ENCODE measurements around the gene DPAGT1. TPM values are rescaled to one million over a fixed set of nuclear protein-coding genes. Genes with fewer than 3 reads are reported as not detected.

Gene DPAGT1
- total RNA-seq, 1 experiment from 2014 or later = 102 TPM

DNA sequence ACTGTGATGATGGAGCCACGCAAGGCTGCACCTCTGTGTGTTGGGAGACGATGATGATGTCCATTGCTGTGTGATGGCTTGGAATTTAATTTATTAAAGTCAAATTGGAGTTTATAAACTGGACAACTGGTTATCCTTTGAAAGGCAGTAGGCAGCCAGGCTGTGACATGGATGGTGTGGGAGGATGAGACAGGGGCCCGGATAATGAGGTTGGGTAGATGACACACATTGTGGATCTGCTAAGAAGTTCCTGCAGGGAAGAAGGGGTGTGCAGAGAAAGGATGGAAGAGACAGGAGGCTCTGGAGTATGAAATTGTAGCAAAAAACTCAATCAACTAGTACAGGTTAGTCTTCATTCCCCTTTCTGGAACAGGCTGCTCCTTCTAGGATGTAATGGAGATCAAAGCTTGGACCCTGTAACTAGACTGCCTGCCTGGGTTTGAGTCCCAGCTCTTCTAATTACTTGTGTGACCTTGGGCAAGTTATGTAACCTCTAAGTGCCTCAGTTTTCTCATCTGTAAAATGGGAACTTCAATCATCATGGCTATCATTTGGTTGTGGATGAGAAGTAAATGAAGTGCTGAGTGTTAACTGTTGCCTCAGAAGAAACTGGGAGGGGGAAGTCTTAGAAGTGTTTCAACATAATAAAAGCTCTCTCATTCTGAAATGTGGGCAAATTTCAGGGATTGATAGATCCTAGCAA, 15.5 kb upstream of the DPAGT1 start:
- intact Hi-C loops (cut with micrococcal nuclease; ENCODE audit: unreplicated experiment) = no loop called here
- Histone ChIP-seq H3K9me3 (ENCODE audit: low read depth, low read length, poor library complexity, severe bottlenecking) (no peaks in the 10 kb centered on the region), H3K27me3 (replicated peaks; ENCODE audit: insufficient read depth, low read depth, low read length, poor library complexity) (no peaks in the 10 kb centered on the region), H3K4me1 (ENCODE audit: insufficient read depth, low read length, poor library complexity, severe bottlenecking) (peaks cover 7% of the 10 kb centered on the region), H3K4me3 (ENCODE audit: low read depth, low read length, poor library complexity, severe bottlenecking) (no peak overlapping the region), H3K27ac (ENCODE audit: low read depth, low read length, poor library complexity, severe bottlenecking) (no peak overlapping the region), H3K36me3 (ENCODE audit: insufficient read depth, low read length, poor library complexity, severe bottlenecking) (peaks cover 18% of the 10 kb centered on the region)
- DNase-seq (ENCODE audit: low spot score) = no peak
- TF ChIP-seq, protein P1, sequence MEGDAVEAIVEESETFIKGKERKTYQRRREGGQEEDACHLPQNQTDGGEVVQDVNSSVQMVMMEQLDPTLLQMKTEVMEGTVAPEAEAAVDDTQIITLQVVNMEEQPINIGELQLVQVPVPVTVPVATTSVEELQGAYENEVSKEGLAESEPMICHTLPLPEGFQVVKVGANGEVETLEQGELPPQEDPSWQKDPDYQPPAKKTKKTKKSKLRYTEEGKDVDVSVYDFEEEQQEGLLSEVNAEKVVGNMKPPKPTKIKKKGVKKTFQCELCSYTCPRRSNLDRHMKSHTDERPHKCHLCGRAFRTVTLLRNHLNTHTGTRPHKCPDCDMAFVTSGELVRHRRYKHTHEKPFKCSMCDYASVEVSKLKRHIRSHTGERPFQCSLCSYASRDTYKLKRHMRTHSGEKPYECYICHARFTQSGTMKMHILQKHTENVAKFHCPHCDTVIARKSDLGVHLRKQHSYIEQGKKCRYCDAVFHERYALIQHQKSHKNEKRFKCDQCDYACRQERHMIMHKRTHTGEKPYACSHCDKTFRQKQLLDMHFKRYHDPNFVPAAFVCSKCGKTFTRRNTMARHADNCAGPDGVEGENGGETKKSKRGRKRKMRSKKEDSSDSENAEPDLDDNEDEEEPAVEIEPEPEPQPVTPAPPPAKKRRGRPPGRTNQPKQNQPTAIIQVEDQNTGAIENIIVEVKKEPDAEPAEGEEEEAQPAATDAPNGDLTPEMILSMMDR (conservative IDR thresholded peaks at IDR 0.05; ENCODE audit: low read depth, low read length) = no peak
- TF ChIP-seq EZH2 (IDR thresholded peaks at IDR 0.05; ENCODE audit: borderline replicate concordance, low read depth, low read length, poor library complexity, severe bottlenecking) = no peak
- BruUV-seq (replicated peaks) = no TSS peak
- ChIA-PET POLR2A (ENCODE audit: low non-redundant PET) (no interaction called here), CTCF (no interaction called here)

DNA sequence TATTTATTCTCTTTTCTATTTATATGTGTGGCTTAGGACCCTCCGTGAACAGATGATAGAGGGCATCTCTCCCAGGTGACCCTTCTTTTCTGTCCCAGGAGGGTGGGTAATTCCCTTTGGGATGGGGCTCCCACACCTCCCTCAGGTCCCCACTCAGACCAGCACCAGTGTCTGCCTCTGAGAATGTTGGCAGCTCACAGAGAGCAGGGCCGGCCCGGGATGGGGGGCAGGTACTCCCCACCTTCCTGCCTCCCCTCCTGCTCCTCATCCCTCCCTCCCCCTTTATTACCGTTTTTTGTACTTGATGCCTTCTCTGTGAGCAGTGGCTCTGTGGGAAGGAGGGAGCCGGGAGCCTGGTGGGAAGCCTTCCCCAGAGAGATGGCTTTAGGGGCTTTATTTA, 14.9 kb upstream of the DPAGT1 start:
- no TSS peak for BruUV-seq (replicated peaks)
- Histone ChIP-seq H3K36me3 (ENCODE audit: insufficient read depth, low read length, poor library complexity, severe bottlenecking) (peaks cover 21% of the 10 kb centered on the region), H3K9me3 (ENCODE audit: low read depth, low read length, poor library complexity, severe bottlenecking) (no peaks in the 10 kb centered on the region), H3K27ac (ENCODE audit: low read depth, low read length, poor library complexity, severe bottlenecking) (no peak overlapping the region), H3K27me3 (replicated peaks; ENCODE audit: insufficient read depth, low read depth, low read length, poor library complexity) (no peaks in the 10 kb centered on the region), H3K4me3 (ENCODE audit: low read depth, low read length, poor library complexity, severe bottlenecking) (no peak overlapping the region), H3K4me1 (ENCODE audit: insufficient read depth, low read length, poor library complexity, severe bottlenecking) (peaks cover 6% of the 10 kb centered on the region)
- intact Hi-C loops (cut with micrococcal nuclease; ENCODE audit: unreplicated experiment) = no loop called here
- CTCF ChIA-PET = no interaction called here
- DNase-seq (ENCODE audit: low spot score) = no peak
- TF ChIP-seq, protein P1 (conservative IDR thresholded peaks at IDR 0.05; ENCODE audit: low read depth, low read length) = no peak
- no peak for TF ChIP-seq EZH2 (IDR thresholded peaks at IDR 0.05; ENCODE audit: borderline replicate concordance, low read depth, low read length, poor library complexity, severe bottlenecking)
- POLR2A ChIA-PET (ENCODE audit: low non-redundant PET) = no interaction called here

DNA sequence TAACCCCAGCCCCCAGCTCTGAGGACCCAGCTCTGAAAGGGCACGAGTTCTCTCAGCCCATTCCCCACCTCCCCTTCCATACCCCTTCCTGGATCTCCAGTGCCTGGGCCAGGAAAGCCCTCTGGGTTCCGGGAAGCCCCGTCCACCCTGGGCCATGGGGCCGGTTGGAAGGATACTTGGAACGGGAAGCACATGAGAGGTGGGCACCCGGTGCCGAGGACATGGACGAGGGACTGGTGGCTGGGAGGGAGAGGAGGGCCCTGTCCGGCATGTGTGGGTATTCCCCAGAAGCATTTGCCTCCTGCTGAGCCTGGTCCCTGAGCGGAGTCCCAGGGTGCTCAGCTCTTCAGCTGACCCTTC, 14.6 kb upstream of the DPAGT1 start:
- CTCF ChIA-PET = no interaction called here
- Histone ChIP-seq H3K4me1 (ENCODE audit: insufficient read depth, low read length, poor library complexity, severe bottlenecking) (peaks cover 6% of the 10 kb centered on the region), H3K9me3 (ENCODE audit: low read depth, low read length, poor library complexity, severe bottlenecking) (no peaks in the 10 kb centered on the region), H3K36me3 (ENCODE audit: insufficient read depth, low read length, poor library complexity, severe bottlenecking) (peaks cover 24% of the 10 kb centered on the region), H3K27me3 (replicated peaks; ENCODE audit: insufficient read depth, low read depth, low read length, poor library complexity) (no peaks in the 10 kb centered on the region), H3K27ac (ENCODE audit: low read depth, low read length, poor library complexity, severe bottlenecking) (no peak overlapping the region), H3K4me3 (ENCODE audit: low read depth, low read length, poor library complexity, severe bottlenecking) (no peak overlapping the region)
- no peak for DNase-seq (ENCODE audit: low spot score)
- BruUV-seq (replicated peaks) = no TSS peak
- no peak for TF ChIP-seq EZH2 (IDR thresholded peaks at IDR 0.05; ENCODE audit: borderline replicate concordance, low read depth, low read length, poor library complexity, severe bottlenecking)
- TF ChIP-seq, protein P1 (conservative IDR thresholded peaks at IDR 0.05; ENCODE audit: low read depth, low read length) = no peak
- POLR2A ChIA-PET (ENCODE audit: low non-redundant PET) = no interaction called here
- intact Hi-C loops (cut with micrococcal nuclease; ENCODE audit: unreplicated experiment) = no loop called here
